Skin epidermis (tissue), 12 donors: ENCODE results near the gene HDAC5.
A peak's percentile ranks its signal among the peaks of the same experiment; 100 is the strongest.

ENCODE experiments used
- H3K27ac ChIP-seq, 21 experiments: fragments of 200-600 bp; sonication (generic) in 11 of 21; one replicate each; pipeline ENCODE4 v1.5.0; 2020; ENCODE audit warnings: mild to moderate bottlenecking in 3 of 21, inconsistent platforms in 2 of 21, moderate library complexity in 2 of 21
- H3K4me3 ChIP-seq, 7 experiments: fragments of 200-600 bp; sonication (generic) in 2 of 7; one replicate each; pipeline ENCODE4 v1.5.0; 2020; ENCODE audit warnings: inconsistent platforms in 2 of 7, mild to moderate bottlenecking in 2 of 7, moderate library complexity in 1 of 7

Gene HDAC5

GRCh38 chr17:44095388-44095646 is 28.1 kb downstream of the HDAC5 start:
- H3K27ac ChIP-seq: peak overlapping the region in 20 of 21 experiments; percentile 55 to 93 (median 86)

GRCh38 chr17:44094701-44095387 is 28.6 kb downstream of the HDAC5 start:
- no peak overlapping the region for H3K4me3 ChIP-seq
- H3K27ac ChIP-seq: peak overlapping the region in 20 of 21 experiments; percentile 55 to 93 (median 86)

More at GRCh38 chr17:44095388-44095646, 28.1 kb downstream of the HDAC5 start:
- peak overlapping the region in 1 of 7 experiments; percentile 8 for H3K4me3 ChIP-seq

GRCh38 chr17:44093231-44093900 is 30.1 kb downstream of the HDAC5 start:
- H3K4me3 ChIP-seq: no peak overlapping the region
- H3K27ac ChIP-seq: peak overlapping the region in 1 of 21 experiments; percentile 24

GRCh38 chr17:44092051-44092450 is 31.4 kb downstream of the HDAC5 start:
- Histone ChIP-seq H3K27ac (no peak overlapping the region), H3K4me3 (no peak overlapping the region)

GRCh38 chr17:44091200-44091997 is 32.0 kb downstream of the HDAC5 start:
- H3K4me3 ChIP-seq: no peak overlapping the region
- H3K27ac ChIP-seq: peak overlapping the region in 1 of 21 experiments; percentile 10

- H3K4me3 ChIP-seq: no peak overlapping the region
- no peak overlapping the region for H3K27ac ChIP-seq
These were observed 35.2 kb downstream of the HDAC5 start for GRCh38 chr17:44088254-44088653.

- peak overlapping the region in 11 of 21 experiments; percentile 2 to 71 (median 28) for H3K27ac ChIP-seq
- H3K4me3 ChIP-seq: no peak overlapping the region
These were observed 36.1 kb downstream of the HDAC5 start for GRCh38 chr17:44087319-44087718.

GRCh38 chr17:44086364-44087311 is 36.8 kb downstream of the HDAC5 start:
- Histone ChIP-seq H3K27ac (peak overlapping the region in 14 of 21 experiments; percentile 2 to 84 (median 66)), H3K4me3 (no peak overlapping the region)

GRCh38 chr17:44085908-44086307 is 37.5 kb downstream of the HDAC5 start:
- H3K4me3 ChIP-seq: no peak overlapping the region
- peak overlapping the region in 12 of 21 experiments; percentile 44 to 84 (median 66) for H3K27ac ChIP-seq

- Histone ChIP-seq H3K27ac (no peak overlapping the region), H3K4me3 (no peak overlapping the region)
These were observed 38.5 kb downstream of the HDAC5 start for GRCh38 chr17:44084921-44085320.

GRCh38 chr17:44084131-44084538 is 39.3 kb downstream of the HDAC5 start:
- no peak overlapping the region for H3K4me3 ChIP-seq
- H3K27ac ChIP-seq: peak overlapping the region in 1 of 21 experiments; percentile 10

- Histone ChIP-seq H3K27ac (no peak overlapping the region), H3K4me3 (no peak overlapping the region)
These were observed 40.1 kb downstream of the HDAC5 start for GRCh38 chr17:44083250-44083849.

GRCh38 chr17:44082256-44082927 is 41.0 kb downstream of the HDAC5 start:
- no peak overlapping the region for H3K27ac ChIP-seq
- no peak overlapping the region for H3K4me3 ChIP-seq

GRCh38 chr17:44081681-44082080 is 41.8 kb downstream of the HDAC5 start:
- no peak overlapping the region for H3K27ac ChIP-seq

GRCh38 chr17:44079877-44080821 is 43.3 kb downstream of the HDAC5 start:
- H3K27ac ChIP-seq: no peak overlapping the region
- H3K4me3 ChIP-seq: no peak overlapping the region

More at GRCh38 chr17:44081681-44082080, 41.8 kb downstream of the HDAC5 start:
- H3K4me3 ChIP-seq: no peak overlapping the region

- no peak overlapping the region for H3K27ac ChIP-seq
These were observed 45.0 kb downstream of the HDAC5 start for GRCh38 chr17:44078412-44078811.

GRCh38 chr17:44077595-44077909 is 45.9 kb downstream of the HDAC5 start:
- Histone ChIP-seq H3K27ac (peak overlapping the region in 4 of 21 experiments; percentile 25 to 62 (median 46)), H3K4me3 (no peak overlapping the region)

More at GRCh38 chr17:44078412-44078811, 45.0 kb downstream of the HDAC5 start:
- H3K4me3 ChIP-seq: no peak overlapping the region
